HG02763 (cell line): ENCODE data around the gene PTEN.

Experiments
- ATAC-seq: cut with Tn5 transposase; IDR thresholded peaks from one replicate; pipeline ENCODE4 v1.9.1; 2021; ENCODE audit warnings: mild to moderate bottlenecking, moderate library complexity; ENCODE audit not compliant: unreplicated experiment

PTEN gene

DNA sequence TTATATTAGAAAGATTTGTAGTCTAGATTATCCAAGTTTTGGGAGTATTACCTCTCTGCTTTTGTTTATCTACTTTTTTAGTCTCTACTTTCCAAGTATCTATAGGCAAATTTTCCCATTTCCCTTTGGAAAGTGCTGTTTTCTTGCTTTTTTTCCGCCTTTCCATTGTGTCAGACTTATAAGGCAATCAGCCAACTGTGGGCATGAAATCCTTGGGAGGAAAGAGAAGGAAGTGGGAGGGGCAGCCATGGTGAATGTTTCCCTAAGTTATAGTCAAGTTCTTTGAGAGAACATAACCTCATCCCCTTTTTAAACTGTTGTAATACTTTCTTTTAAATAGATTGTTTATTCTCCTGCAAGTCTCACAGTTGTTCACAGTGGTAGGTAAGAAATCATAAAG is 52.6 kb downstream of the PTEN start:
- no peak for ATAC-seq

DNA sequence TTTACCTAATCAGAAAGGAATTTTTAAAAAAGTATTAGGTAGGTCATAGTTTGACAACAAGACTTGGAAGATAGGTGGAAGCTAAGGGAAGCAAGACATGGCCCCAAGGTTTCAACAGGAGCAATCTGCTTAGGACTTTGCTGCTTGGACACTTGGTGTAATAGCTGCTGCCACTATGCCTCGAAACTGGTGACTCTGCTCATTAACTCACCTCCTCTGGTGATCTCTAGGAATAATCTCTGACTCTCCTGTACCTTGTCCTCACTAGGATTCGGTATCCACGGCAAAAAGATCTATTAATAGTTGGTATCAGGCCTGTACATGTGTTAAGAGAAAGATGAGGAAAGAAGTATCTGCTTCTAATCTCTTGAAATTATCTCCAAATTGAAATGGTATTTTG is 53.1 kb downstream of the PTEN start:
- no peak for ATAC-seq

DNA sequence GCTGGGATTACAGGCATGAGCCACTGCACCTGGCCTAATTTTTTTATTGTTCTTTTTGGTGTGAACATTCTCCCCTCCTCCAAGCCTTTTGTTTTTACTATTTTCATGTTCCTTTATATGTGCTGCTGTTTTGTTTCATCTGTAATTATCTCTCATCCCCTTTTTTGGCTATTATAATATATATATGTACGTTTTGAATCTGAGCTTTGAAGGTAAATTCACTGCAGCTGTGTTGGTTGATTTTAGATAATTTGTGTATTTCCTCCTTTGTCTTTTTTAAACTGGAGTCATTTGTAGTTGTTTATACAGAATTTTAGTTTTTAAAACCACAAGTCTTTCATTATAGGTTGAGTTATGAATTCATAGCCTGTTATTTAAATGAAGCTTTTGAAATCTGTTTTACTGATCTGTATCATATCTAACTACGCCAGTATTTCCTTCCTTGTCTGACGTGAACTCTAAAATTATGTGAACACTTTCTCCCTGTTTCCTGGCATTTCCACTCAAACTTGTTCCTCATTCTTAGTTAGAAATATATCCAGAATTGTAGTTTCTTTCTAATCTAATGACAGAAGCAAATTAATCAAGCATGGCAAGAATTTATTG is 54.9 kb downstream of the PTEN start:
- no peak for ATAC-seq

DNA sequence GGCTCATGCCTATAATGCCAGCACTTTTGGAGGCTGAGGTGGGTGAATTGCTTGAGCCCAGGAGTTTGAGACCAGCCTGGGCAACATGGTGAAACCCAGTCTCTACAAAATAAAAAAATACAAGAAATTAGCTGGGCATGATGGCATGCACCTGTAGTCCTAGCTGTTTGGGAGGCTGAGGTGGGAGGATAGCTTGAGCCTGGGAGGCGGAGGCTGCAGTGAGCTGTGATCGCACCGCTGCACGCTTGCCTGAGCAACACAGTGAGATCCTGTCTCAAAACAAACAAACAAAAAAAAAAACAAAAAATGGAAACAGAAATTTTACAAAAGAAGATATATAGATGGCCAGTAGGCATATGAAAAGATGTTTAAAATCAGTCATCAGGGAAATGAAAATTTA is 57.1 kb downstream of the PTEN start:
- ATAC-seq, result no peak

DNA sequence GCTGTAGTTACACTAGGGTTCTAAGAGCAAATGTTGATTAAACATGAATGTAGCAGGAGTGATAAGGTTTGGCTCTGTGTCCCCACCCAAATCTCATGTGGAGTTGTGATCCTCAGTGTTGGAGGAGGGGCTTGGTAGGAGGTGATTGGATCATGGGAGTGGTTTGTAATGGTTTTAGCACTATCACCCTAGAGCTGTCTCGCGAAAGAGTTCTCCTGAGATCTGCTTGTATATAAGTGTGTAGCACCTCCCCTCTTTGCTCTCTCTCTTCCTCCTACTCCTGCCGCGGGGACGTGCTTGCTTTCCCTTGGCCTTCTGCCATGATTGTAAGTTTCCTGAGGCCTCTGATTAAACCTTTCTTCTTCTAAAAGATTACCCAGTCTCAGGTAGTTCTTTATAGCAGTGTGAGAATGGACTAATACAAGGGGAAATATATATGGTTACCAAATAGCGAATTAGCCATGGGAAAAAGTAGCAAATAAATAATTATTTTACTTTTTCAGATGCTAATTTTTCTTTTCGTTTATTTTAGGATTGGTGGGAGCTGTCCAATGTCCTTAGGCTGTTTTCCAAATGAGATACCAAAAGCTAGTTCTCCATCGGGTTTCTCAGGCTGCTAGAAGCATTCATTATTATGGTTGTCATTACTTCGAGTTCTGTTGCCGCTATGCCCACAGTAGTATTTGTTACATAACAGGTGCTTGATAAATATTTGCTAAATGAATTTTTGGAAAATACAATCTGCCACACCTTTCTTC is 58.7 kb downstream of the PTEN start:
- ATAC-seq, result no peak

DNA sequence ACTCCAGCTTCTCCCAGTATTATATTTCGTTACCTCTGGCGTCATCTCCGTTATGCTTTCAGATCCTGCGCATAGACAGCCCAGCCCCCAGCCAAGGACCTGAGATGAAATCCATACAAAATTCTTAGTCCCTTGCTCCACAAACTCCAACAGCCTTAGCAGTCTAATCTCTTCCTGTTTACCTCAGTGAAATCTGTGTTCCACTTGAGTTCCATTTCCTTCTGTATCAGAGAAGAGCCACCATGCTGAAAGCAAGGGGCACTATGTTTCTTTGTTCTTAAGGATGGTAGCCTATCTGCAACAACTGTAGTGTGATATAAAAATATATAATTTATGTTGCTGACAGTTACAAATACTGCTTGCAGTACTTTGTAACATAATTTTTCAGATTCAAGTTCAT is 59.8 kb downstream of the PTEN start:
- ATAC-seq, result no peak

DNA sequence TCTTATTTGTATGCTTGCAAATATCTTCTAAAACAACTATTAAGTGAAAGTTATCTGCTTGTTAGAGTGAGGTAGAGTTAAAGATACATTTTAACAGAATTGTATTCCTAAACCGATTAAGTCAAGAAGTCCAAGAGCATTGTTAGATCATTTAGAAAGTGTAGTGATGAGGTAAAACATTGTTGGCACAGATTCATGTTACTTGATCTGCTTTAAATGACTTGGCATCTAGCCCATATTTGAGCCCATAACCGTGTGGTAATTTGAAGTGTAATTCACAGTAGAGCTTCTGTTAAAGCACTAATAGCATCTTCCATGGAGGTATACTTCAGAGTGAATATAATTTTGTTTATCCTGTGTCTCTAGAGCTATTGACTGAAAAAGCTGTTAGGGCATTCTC is 62.1 kb downstream of the PTEN start:
- ATAC-seq, result no peak

DNA sequence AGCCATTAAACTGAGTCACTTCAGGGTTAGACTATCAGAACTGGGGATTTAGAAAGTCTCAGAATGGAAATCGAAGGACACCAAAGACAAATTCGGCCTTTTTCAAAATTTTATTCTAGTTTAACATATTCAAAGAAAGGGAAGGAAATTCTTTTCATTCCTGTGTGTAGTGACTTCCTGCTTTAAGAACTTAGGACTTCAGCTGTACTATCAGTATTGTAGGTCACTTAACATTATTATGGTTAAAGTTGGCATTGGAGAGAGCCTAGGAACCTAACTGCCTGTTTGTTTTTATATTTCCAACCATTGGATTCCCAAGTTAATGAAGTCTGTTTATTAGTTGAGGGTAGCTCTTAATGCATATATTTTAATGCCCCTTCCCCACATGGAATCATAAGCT is 63.7 kb downstream of the PTEN start:
- no peak for ATAC-seq

DNA sequence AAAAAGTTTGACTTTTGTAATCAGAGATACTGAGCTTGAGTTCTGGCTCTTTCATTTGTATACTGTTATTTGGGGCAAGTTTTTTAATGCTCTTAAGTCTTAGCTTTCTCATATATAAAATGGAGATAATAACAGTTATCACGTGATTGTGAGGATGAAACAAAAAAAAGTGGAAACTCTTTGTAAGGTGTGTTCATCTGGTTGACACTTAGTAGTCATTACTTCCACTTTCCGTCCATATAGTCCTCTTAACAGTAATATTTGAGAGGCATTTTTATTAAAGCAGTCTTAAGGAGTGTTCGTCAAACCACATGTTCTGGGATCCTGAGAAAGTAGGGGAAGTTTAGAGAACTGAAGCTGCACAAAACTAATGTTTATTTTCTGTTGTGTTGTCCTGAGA is 65.6 kb downstream of the PTEN start:
- no peak for ATAC-seq

DNA sequence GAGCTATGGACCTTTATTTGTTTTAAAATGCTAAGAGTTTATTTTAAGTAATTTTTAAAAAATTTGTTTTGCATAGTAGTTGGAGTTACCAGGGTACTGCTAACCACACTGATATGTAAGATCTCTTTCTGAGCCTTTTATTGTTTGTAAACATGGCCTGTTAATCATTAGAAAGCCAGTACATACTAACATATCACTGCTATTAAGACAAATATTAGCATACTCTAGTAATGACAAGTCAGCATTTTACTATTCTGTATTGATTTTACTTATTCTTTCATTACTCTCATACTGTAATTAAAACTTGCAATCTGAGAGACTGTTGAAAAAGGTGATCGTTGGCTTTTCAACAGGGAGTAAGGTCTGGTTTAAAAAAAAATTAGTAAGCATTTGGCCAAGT is 66.7 kb downstream of the PTEN start:
- no peak for ATAC-seq

DNA sequence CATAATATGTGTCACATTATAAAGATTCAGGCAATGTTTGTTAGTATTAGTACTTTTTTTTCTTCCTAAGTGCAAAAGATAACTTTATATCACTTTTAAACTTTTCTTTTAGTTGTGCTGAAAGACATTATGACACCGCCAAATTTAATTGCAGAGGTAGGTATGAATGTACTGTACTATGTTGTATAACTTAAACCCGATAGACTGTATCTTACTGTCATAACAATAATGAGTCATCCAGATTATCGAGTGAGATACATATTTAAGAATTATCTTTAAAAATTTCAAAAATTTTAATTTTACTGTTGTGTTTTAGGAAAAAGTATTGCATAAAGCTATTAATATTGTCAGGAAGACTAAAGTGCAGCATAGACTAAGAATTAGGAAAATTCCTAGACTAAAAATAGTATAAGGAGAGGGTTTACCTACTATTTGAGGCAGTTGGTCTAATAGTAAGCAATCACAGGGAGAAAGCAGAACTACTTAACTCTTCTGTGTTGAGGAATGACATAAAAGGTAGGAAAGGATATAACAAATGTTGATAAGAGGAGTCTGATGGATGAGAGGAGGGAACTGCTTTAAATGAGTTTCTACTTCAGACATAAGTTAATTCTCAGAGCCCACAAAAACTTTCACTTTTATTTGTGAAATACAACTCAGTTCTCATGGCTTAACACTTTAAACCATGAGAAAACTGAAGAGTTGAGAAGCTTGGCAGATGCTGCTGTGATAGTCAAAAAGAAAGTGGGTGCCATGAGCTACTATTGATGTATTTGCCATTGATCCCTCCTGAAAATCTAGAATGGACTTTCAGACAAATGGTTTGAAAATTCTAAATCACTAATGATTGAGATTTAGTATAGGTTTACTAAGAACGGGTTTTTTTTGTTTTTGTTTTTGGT is 67.8 kb downstream of the PTEN start:
- ATAC-seq, result no peak

DNA sequence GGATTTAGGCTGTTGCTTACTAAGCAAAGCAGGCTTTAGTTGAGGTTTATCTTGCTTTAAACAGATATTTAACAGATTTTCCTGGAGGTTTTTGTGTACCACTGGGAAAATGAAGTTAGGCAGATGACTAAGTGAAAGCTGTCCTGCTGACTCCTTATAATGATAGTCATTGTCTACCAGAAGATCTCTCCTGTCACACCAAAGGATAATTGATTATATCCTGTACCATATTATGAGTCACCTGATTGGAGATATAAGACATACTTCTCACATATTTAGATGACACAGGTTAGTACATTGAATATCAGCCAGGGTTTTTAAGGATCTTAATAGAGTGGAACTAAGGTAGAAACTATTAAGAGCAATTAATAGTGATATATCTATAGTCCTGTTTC is 68.4 kb downstream of the PTEN start:
- no peak for ATAC-seq

DNA sequence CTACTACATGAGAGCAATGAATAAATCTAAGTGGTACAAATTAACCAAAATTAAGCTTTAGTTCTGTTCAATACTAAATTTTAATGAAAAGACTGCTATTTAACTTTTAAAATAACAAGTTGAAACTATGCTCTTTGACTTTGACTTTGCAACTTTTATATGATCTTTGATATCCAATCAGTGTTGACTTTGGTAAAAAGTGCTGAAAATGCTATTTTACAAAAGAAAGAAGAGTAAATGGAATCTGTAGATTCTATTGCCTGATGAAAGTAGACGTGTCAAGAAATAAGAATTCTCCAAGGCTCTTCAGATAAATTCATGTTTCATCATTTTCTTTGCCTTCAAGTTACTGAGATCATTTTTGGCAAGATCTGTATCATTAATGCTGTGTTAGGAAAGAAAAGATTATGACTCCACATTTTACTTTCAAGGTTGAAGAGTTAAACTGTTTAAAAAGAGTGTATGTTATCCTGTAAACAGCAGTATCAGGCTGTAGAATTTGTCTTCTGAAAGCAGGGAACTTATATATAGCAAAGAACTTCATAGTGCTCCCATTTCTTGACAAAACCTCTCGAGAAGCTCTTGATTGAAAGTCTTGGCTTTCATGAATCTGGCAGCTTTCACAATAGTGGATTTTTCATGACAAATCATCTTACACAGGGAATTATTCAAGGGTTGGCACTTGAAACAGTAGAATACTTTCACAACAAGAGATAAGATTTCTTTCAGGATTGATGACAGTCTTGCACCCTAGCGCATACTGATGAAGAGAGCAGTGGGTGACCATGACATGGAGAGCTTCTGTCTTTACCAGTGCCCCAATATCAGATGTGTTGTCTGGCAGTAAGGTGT is 72.1 kb downstream of the PTEN start:
- no peak for ATAC-seq

DNA sequence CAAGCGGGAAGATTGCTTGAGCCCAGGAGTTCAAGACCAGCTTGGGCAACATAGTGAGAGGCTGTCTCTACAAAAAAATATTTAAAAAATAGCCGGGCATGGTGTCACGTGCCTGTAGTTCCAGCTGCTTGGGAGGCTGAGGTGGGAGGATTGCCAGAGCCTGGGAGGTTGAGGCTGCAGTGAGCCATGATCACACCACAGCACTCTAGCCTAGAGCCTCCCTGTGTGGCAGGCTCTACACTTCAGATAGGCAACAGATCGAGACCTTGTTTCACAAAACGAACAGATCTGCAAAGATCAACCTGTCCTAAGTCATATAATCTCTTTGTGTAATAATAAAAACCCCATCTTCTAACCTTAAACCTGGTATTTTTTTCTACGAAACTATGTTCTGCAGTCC is 76.8 kb downstream of the PTEN start:
- ATAC-seq, result no peak

DNA sequence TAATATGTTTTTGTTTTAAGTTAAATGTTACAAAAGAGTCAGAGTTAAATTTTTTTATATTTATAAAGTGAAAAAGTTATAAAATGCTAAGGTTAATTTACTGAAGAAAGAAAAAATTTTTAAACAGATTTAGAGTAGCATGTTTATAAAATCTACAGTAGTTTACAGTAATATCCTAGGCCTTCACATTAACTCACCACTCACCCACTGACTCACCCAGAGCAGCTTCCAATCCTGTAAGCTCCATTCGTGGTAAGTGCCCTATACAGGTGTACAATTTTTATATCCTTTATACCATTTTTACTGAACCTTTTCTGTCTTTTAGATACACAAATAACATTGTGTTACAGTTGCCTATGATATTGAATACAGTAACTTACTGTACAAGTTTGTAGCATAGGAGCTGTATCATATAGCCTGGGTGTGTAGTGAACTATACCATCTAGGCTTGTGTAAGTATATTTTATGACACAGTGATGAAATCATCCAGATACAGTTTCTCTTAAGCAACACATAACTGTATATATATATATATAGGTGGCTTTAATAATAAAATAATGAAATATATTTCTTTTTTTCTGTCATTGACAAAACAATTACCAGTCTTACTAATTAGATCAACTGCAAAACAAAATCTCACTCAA is 79.6 kb downstream of the PTEN start:
- ATAC-seq, result no peak

DNA sequence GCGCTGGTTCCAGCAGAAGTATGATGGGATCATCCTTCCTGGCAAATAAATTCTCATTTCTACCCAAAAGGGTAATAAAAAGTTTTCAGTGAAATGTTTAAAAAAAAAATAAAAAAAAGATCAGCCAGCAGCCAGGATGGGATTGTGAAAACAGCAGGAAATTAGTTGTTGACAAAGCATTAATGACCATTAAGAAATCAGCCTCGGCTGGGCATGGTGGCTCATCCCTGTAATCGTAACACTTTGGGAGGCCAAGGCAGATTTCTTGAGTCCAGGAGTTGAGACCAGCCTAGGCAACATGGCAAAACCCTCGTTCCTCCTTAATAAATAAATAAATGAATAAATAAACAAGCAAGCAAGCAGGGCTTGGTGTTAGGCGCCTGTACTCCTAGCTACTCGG is 82.6 kb downstream of the PTEN start:
- no peak for ATAC-seq

DNA sequence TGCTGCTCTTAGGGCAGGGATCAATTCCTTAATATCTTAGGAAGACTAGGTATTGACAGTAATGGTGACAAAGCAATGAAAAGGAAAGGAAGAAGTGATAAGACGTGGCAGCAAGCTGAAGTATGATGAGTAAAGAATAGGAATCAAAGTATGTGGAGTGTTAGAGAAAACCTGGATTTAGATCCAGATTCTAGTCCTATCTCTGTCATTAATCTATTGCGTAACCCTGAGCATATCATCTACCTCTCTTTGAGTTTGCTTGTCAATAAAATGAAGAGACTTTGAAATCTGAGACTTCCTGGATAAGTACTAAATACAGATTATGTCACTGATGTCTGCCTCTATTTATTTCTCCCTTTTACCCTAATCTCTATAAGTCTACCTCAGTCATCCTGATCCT is 89.2 kb downstream of the PTEN start:
- ATAC-seq, result no peak

DNA sequence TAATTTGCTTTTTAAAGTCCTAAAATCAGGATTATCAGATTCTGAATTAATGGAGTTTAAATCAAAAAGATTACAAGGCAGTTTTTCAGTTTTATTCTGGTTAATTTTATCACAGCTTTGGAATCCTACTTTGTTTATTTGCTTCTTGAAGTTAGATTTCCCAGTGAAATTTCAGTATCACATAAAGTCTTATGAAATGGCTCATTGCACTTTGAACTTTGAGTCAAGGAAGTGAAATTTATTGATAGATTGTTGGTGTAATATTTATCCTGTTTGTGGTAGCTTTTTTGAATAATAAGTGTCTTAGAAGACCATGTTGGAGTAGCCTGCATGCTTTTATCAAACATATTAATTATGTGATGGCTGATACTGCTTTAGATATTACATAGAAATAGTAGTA is 92.6 kb downstream of the PTEN start:
- no peak for ATAC-seq

DNA sequence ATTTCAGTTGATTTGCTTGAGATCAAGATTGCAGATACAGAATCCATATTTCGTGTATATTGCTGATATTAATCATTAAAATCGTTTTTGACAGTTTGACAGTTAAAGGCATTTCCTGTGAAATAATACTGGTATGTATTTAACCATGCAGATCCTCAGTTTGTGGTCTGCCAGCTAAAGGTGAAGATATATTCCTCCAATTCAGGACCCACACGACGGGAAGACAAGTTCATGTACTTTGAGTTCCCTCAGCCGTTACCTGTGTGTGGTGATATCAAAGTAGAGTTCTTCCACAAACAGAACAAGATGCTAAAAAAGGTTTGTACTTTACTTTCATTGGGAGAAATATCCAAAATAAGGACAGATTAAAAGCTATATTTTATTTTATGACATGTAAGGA is 94.3 kb downstream of the PTEN start:
- ATAC-seq, result no peak

DNA sequence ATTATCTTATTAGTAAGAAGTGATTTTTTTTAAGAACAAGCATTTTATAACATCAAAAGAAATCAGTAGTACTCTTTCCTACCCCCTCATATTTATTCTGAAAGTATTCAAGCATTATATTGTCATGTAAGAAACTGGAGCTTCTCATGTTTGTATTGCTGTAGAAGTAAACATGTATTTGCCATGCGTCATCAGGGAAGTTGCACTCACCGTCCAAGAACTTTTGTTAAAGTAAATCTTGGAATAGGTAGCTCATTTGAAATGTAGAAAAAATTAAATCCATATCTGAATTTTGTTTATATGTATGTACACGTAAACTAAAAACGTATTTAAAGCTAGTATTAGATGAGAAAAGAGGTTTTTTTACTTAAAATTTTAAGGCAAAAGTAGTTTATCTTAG is 96.8 kb downstream of the PTEN start:
- no peak for ATAC-seq

DNA sequence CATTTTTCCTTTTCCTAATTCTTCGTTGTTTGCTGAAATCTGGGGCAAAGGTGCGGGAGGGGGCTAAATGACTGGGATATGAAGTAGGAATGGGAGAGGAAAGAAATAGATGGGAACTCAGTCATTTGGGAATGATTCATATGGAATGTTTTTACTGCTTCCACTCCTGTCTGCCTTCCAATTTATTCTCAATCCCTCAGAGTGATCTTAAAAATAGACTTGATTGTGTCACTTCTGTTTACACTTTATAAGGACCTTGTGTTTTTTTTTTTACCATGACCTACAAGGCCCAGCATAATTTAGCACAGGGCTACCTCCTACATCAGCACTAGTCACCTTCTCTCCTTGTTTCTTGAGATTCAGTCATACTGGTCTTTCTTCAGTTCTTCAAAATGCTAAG is 97.9 kb downstream of the PTEN start:
- ATAC-seq, result no peak
